Smooth muscle cell (in vitro differentiated cells): ENCODE data around the gene TSPAN31. TPM values are rescaled to one million over a fixed set of nuclear protein-coding genes. Genes with fewer than 3 reads are reported as not detected.

Experiments
- DNase-seq: peaks from one replicate; lab custom pipeline; 2025; ENCODE audit not compliant: unreplicated experiment; lab: John Stamatoyannopoulos, UW
- H2AFZ ChIP-seq: fragments of 200-600 bp; sonication (generic); 2 replicates; pipeline ENCODE4 v1.6.0; 2016; ENCODE audit warnings: antibody characterized with exemption, low read depth, mild to moderate bottlenecking
- H3F3A ChIP-seq: fragments of 200-600 bp; sonication (generic); 2 replicates; pipeline ENCODE4 v1.6.0; 2017; ENCODE audit warnings: antibody characterized with exemption, low read depth
- H3K27ac ChIP-seq: fragments of 200-600 bp; sonication (generic); 2 replicates; pipeline ENCODE4 v1.5.1; 2016; ENCODE audit warnings: low read depth, mild to moderate bottlenecking
- H3K27me3 ChIP-seq: fragments of 200-600 bp; sonication (generic); 2 replicates; pipeline ENCODE4 v1.6.1; 2016; ENCODE audit warnings: low read depth, mild to moderate bottlenecking
- H3K36me3 ChIP-seq: fragments of 200-600 bp; sonication (generic); 2 replicates; pipeline ENCODE4 v1.5.1; 2016; ENCODE audit warnings: low read depth
- H3K4me1 ChIP-seq: fragments of 200-600 bp; sonication (generic); 2 replicates; pipeline ENCODE4 v1.5.1; 2016; ENCODE audit warnings: low read depth
- H3K4me2 ChIP-seq: fragments of 200-600 bp; sonication (generic); 2 replicates; pipeline ENCODE4 v1.6.0; 2016; ENCODE audit warnings: mild to moderate bottlenecking
- H3K4me3 ChIP-seq: fragments of 200-600 bp; sonication (generic); 2 replicates; pipeline ENCODE4 v1.5.1; 2016; ENCODE audit warnings: mild to moderate bottlenecking
- H3K79me2 ChIP-seq: fragments of 200-600 bp; sonication (generic); 2 replicates; pipeline ENCODE4 v1.6.0; 2016; ENCODE audit warnings: low read depth, mild to moderate bottlenecking
- H3K9ac ChIP-seq: fragments of 200-600 bp; sonication (generic); 2 replicates; pipeline ENCODE4 v1.6.0; 2016; ENCODE audit warnings: low read depth
- H3K9me3 ChIP-seq: fragments of 200-600 bp; sonication (generic); replicated peaks from 2 replicates; pipeline ENCODE4 v1.5.1; 2016; ENCODE audit warnings: low read depth
- H4K20me1 ChIP-seq: fragments of 200-600 bp; sonication (generic); 2 replicates; pipeline ENCODE4 v1.6.0; 2016; ENCODE audit warnings: low read depth
- WGBS: methylation state at CpG from one replicate; pipeline ENCODE4 v1.1.7; 2016; ENCODE audit warnings: low lambda C conversion rate; 5-methylcytosine and 5-hydroxymethylcytosine counted together
- polyA plus RNA-seq: library from polyadenylated mRNA; unstranded; fragments of >200 nt; fragmentation: Nextera tagmentation; extraction: Ambion mirVana; gene quantifications from 2 replicates; pipeline ENCODE4 v1.2.1, GENCODE V29; 2016
- total RNA-seq: library from RNA; depleted of rRNA; stranded (reverse); fragments of >200 nt; gene quantifications from 2 replicates; pipeline ENCODE4 v1.2.3, GENCODE V29; 2014
- TF ChIP-seq, protein P1 (sequence below): fragments of 200-600 bp; sonication (generic); IDR thresholded peaks from 2 replicates; pipeline ENCODE4 v1.5.1; 2017; ENCODE audit warnings: borderline replicate concordance, mild to moderate bottlenecking, antibody characterized with exemption; ENCODE audit not compliant: insufficient read depth, poor library complexity, severe bottlenecking

TSPAN31 gene
- total and polyA plus RNA-seq, 2 experiments from 2014 or later: 55.1 to 68.0 TPM

DNA sequence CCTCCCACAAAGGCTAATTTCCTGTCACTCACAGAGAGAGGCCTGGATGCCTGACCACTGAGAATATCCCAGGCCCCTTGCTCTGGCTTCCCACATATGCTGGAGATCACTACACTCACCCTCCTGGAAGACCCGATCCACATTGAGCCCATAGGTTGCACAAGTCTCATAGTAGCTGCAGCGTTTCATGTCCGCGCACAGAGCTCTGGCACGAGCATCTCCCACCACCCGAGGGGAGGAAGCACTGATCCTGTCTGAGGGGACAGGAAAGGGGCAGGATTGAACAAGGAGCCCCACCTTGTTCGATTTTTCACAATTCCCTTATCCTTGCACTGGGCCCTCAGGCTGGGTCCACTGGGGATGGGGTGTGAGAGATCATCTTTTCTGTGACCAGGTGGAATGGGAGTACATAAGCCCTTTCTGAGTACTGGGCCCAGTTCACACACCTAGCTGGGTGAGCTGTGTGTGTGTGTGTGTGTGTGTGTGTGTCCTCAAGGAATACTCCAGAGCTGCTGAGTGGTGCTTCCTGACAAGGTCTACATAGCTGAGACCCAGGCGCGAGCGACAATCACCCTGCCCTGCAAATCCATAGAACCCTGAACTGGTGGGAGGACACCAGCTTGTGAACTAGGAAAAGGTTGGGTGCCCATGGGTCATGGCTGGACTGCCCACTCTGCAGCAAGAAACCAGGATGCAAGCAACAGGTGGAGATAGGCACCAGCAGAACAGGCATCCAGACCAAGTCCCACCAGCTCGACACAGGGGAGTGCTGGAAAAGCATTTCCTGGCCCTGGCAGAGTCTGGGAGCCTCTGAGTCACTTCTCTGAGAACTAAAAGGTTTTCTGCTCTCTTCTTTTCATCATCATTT is 11.9 kb upstream of the TSPAN31 start:
- no peak overlapping the region for H2AFZ ChIP-seq
- no peak overlapping the region for H3K4me2 ChIP-seq
- H3K27me3 ChIP-seq: peaks cover 99% of the 10 kb centered on the region
- no peak for DNase-seq
- 80% methylated on average over 11 of the region's 11 CpGs for WGBS
- no peak overlapping the region for H3K4me3 ChIP-seq
- no peak overlapping the region for H3K27ac ChIP-seq
- no peaks in the 10 kb centered on the region for H3K9me3 ChIP-seq
- no peaks in the 10 kb centered on the region for H3F3A ChIP-seq
- H3K9ac ChIP-seq: no peak overlapping the region
- no peaks in the 10 kb centered on the region for H3K36me3 ChIP-seq
- no peaks in the 10 kb centered on the region for H3K79me2 ChIP-seq
- peaks cover 13% of the 10 kb centered on the region for H3K4me1 ChIP-seq
- no peaks in the 10 kb centered on the region for H4K20me1 ChIP-seq
- TF ChIP-seq, protein P1, sequence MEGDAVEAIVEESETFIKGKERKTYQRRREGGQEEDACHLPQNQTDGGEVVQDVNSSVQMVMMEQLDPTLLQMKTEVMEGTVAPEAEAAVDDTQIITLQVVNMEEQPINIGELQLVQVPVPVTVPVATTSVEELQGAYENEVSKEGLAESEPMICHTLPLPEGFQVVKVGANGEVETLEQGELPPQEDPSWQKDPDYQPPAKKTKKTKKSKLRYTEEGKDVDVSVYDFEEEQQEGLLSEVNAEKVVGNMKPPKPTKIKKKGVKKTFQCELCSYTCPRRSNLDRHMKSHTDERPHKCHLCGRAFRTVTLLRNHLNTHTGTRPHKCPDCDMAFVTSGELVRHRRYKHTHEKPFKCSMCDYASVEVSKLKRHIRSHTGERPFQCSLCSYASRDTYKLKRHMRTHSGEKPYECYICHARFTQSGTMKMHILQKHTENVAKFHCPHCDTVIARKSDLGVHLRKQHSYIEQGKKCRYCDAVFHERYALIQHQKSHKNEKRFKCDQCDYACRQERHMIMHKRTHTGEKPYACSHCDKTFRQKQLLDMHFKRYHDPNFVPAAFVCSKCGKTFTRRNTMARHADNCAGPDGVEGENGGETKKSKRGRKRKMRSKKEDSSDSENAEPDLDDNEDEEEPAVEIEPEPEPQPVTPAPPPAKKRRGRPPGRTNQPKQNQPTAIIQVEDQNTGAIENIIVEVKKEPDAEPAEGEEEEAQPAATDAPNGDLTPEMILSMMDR: no peak

DNA sequence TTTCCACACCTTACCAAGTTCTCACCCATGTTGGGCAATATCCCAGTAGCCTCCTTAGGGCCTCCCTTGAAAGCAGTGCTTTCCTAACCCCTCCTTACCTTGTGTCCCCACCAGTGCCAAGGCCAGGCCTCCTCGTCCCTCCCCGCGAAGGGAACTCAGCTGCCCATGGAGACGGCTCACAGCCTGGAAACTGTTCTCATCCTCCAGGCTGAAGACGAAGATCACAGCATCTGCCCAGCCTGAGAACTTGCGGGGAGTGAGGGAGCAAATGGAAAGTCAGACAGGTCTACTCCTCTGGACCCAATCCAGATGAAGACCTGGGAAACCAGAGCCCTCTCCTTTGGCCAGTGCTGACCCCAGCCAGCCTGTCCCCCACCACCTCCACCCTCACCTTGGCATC is 10.9 kb upstream of the TSPAN31 start:
- Histone ChIP-seq H3K27ac (no peak overlapping the region), H4K20me1 (no peaks in the 10 kb centered on the region), H3K4me1 (peaks cover 17% of the 10 kb centered on the region), H3K9me3 (no peaks in the 10 kb centered on the region), H2AFZ (no peak overlapping the region), H3K36me3 (no peaks in the 10 kb centered on the region), H3F3A (no peaks in the 10 kb centered on the region), H3K4me3 (no peak overlapping the region), H3K27me3 (peaks cover 100% of the 10 kb centered on the region), H3K9ac (no peak overlapping the region), H3K4me2 (no peak overlapping the region), H3K79me2 (no peaks in the 10 kb centered on the region)
- DNase-seq: no peak
- WGBS: 69% methylated on average over 6 of the region's 6 CpGs
- TF ChIP-seq, protein P1: no peak

DNA sequence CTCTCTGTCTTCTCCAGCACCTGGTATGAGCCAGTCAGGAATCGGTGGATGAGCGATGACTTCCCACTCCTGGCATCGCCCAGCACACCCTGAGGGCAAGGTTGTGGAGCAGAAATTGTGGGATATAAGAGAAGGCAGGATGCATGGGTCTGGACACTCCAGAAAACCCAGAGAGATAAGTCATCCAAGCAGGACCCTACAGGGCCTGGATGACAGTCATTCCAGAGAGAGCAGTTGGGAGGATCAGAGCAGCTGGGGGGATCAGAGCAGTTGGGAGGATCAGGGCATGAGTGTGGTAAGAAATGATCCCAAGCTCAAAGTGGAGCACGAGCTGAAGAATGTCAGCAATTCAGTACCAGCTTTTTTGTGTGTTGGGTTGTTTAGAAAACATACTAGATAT is 10.2 kb upstream of the TSPAN31 start:
- Histone ChIP-seq H2AFZ (no peak overlapping the region), H3K9me3 (no peaks in the 10 kb centered on the region), H3K4me3 (no peak overlapping the region), H3K36me3 (no peaks in the 10 kb centered on the region), H3K4me2 (no peak overlapping the region), H3K27me3 (peaks cover 100% of the 10 kb centered on the region), H3K27ac (no peak overlapping the region), H3F3A (no peaks in the 10 kb centered on the region), H3K79me2 (no peaks in the 10 kb centered on the region), H3K4me1 (peaks cover 17% of the 10 kb centered on the region), H3K9ac (no peak overlapping the region), H4K20me1 (no peaks in the 10 kb centered on the region)
- no peak for DNase-seq
- TF ChIP-seq, protein P1: no peak
- WGBS: 67% methylated on average over 4 of the region's 4 CpGs
